ENCODE measurements around the gene CDC42SE1.
"Not testable (repeated sequence)": the region's sequence is repeated elsewhere in the genome, so short reads cannot be mapped to it uniquely, and the experiment has no call there.

CDC42SE1 gene

GRCh38 chr1:151059109-151060006 lies at the start of gene CDC42SE1:
Gene CDC42SE1 (minus strand): TSS chr1:151059622. CDS start chr1:151055730, 3,892 bp downstream.
- DNase-seq = peak; percentile 84

GRCh38 chr1:151108331-151108730 lies 48.9 kb upstream of the CDC42SE1 start:
- no peak for DNase-seq

GRCh38 chr1:151106894-151107293 lies 47.5 kb upstream of the CDC42SE1 start:
- no peak for DNase-seq

GRCh38 chr1:151104630-151105029 lies 45.2 kb upstream of the CDC42SE1 start:
- DNase-seq = no peak

GRCh38 chr1:151098126-151098525 lies 38.7 kb upstream of the CDC42SE1 start:
- no peak for DNase-seq

GRCh38 chr1:151097426-151097825 lies 38.0 kb upstream of the CDC42SE1 start:
- DNase-seq = not testable (repeated sequence)

GRCh38 chr1:151085953-151086559 lies 26.6 kb upstream of the CDC42SE1 start:
- peak; percentile 3 for DNase-seq

- DNase-seq = no peak
Measured at GRCh38 chr1:151072224-151072623, 12.8 kb upstream of the CDC42SE1 start.

- peak; percentile 81 for DNase-seq
Measured at GRCh38 chr1:151070474-151071276, 11.3 kb upstream of the CDC42SE1 start, which contains the start of gene GABPB2. Gene GABPB2 (plus strand): TSS chr1:151070761. CDS start chr1:151088190, 17,429 bp downstream.

GRCh38 chr1:151069103-151069486 lies 9.7 kb upstream of the CDC42SE1 start:
- DNase-seq = no peak

- no peak for DNase-seq
Measured at GRCh38 chr1:151067185-151067584, 7.8 kb upstream of the CDC42SE1 start.

- no peak for DNase-seq
Measured at GRCh38 chr1:151065089-151065645, 5.7 kb upstream of the CDC42SE1 start.

GRCh38 chr1:151062741-151063371 lies 3.4 kb upstream of the CDC42SE1 start:
- DNase-seq = no peak

- no peak for DNase-seq
Measured at GRCh38 chr1:151061704-151062103, 2.3 kb upstream of the CDC42SE1 start.

- DNase-seq = peak; percentile 42
Measured at GRCh38 chr1:151060657-151061421, 1.4 kb upstream of the CDC42SE1 start.

- peak; percentile 88 for DNase-seq
Measured at GRCh38 chr1:151060007-151060656, 710 bp upstream of the CDC42SE1 start, which contains the start of gene MLLT11. Gene MLLT11 (plus strand): TSS chr1:151060397. CDS start chr1:151067225, 6,828 bp downstream.

- DNase-seq = peak; percentile 24
Measured at GRCh38 chr1:151058692-151059091, 730 bp downstream of the CDC42SE1 start.

GRCh38 chr1:151056149-151056548 lies 3.3 kb downstream of the CDC42SE1 start:
- no peak for DNase-seq

- DNase-seq = no peak
Measured at GRCh38 chr1:151055581-151055980, 3.8 kb downstream of the CDC42SE1 start.

GRCh38 chr1:151054971-151055547 lies 4.4 kb downstream of the CDC42SE1 start:
- no peak for DNase-seq

Data from COR-L47 (cell line).